Endothelial cell of umbilical vein (primary cell): ENCODE measurements around the gene PLEKHA4. TPM values are rescaled to one million over a fixed set of nuclear protein-coding genes. Genes with fewer than 3 reads are reported as not detected.
A peak's percentile ranks its signal among the peaks of the same experiment; 100 is the strongest.

ENCODE experiments used
- BruUV-seq: library from RNA; stranded (reverse); fragments of 400-500 nt; replicated peaks from 2 replicates; lab custom pipeline; 2021; lab: Mats Ljungman, UMichigan
- CTCF ChIA-PET: fragments of 300-600, 350-600 bp; sonication (Branson Sonifier 250); formaldehyde crosslinking; loops from one replicate; lab custom pipeline; 2021; ENCODE audit warnings: antibody characterized with exemption, inconsistent platforms; lab: Charles Lee
- POLR2A ChIA-PET: fragments of 300-600, 350-600 bp; sonication (Branson Sonifier 250); formaldehyde crosslinking; loops from one replicate; lab custom pipeline; 2021; ENCODE audit warnings: antibody characterized with exemption, inconsistent platforms; lab: Charles Lee
- DNase-seq: peaks from one replicate; pipeline ENCODE4 v3.0.0-alpha.2; 2011; ENCODE audit warnings: low read depth, low spot score
- FAIRE-seq: peaks from 2 replicates; lab custom pipeline; 2011; peaks lifted over from hg19 to GRCh38; lab: Jason Lieb, UNC
- H2AFZ ChIP-seq: 2 replicates; pipeline ENCODE4 v1.6.0; 2012; ENCODE audit warnings: low read depth, low read length, control low read depth, inconsistent platforms
- H3K27ac ChIP-seq: 2 replicates; pipeline ENCODE4 v1.5.1; 2011; ENCODE audit warnings: low read depth, mild to moderate bottlenecking, control low read depth, low read length, moderate library complexity; ENCODE audit not compliant: insufficient read depth
- H3K27me3 ChIP-seq, 2 experiments: 2 replicates each; pipeline versions ENCODE4 v1.6.0 to v1.6.1; 2011; ENCODE audit warnings: low read length in 2 of 2, mixed read lengths in 1 of 2; ENCODE audit not compliant: control insufficient read depth in 2 of 2, insufficient read depth in 2 of 2
- H3K36me3 ChIP-seq, 2 experiments: 2 replicates in 1 of 2; 3 replicates in 1 of 2; pipeline ENCODE4 v1.5.1; 2011; ENCODE audit warnings: low read length in 2 of 2, mild to moderate bottlenecking in 1 of 2, moderate library complexity in 1 of 2; ENCODE audit not compliant: control insufficient read depth in 2 of 2, insufficient read depth in 2 of 2; ENCODE audit errors: extremely low read depth in 1 of 2
- H3K4me1 ChIP-seq: 3 replicates; pipeline ENCODE4 v1.5.1; 2011; ENCODE audit warnings: mild to moderate bottlenecking, low read length; ENCODE audit not compliant: control insufficient read depth, insufficient read depth; ENCODE audit errors: extremely low read depth
- H3K4me2 ChIP-seq: 2 replicates; pipeline ENCODE4 v1.6.1; 2011; ENCODE audit warnings: low read length, control low read depth, mixed read lengths; ENCODE audit not compliant: insufficient read depth
- H3K4me3 ChIP-seq, 3 experiments: fragments of 200-600 bp in 1 of 3; sonication (generic), shearing (Covaris generic) in 1 of 3; replicated peaks in 1 of 3; 2 replicates each; pipeline ENCODE4 v1.5.1; 2011 to 2016; ENCODE audit warnings: control low read depth in 3 of 3, low read length in 3 of 3, mild to moderate bottlenecking in 2 of 3, inconsistent platforms in 1 of 3, low read depth in 1 of 3, moderate library complexity in 1 of 3; ENCODE audit not compliant: insufficient read depth in 1 of 3
- H3K79me2 ChIP-seq: 2 replicates; pipeline ENCODE4 v1.6.0; 2012; ENCODE audit warnings: low read length, inconsistent platforms; ENCODE audit not compliant: control insufficient read depth, insufficient read depth
- H3K9ac ChIP-seq: replicated peaks from 2 replicates; pipeline ENCODE3; 2011; ENCODE audit warnings: low read length, control low read depth; ENCODE audit not compliant: insufficient read depth; ENCODE audit errors: extremely low read depth
- H3K9me1 ChIP-seq: replicated peaks from 3 replicates; pipeline ENCODE4 v1.6.0; 2011; ENCODE audit warnings: mild to moderate bottlenecking, low read length; ENCODE audit not compliant: control insufficient read depth, insufficient read depth; ENCODE audit errors: extremely low read depth
- H3K9me3 ChIP-seq: replicated peaks from 2 replicates; pipeline ENCODE4 v1.5.1; 2012; ENCODE audit warnings: low read length, inconsistent platforms; ENCODE audit not compliant: control insufficient read depth, insufficient read depth
- H4K20me1 ChIP-seq: replicated peaks from 2 replicates; pipeline ENCODE3; 2011; ENCODE audit warnings: mild to moderate bottlenecking, low read length; ENCODE audit not compliant: control insufficient read depth, insufficient read depth; ENCODE audit errors: extremely low read depth
- CTCF ChIP-seq, 2 donors: IDR thresholded peaks; 1 replicate in 1 of 2; 2 replicates in 1 of 2; pipeline ENCODE4 v1.5.1; 2011; ENCODE audit warnings: low read length in 2 of 2, mild to moderate bottlenecking in 2 of 2, moderate library complexity in 2 of 2, control low read depth in 1 of 2, inconsistent platforms in 1 of 2, low read depth in 1 of 2; ENCODE audit not compliant: insufficient read depth in 1 of 2; ENCODE audit errors: extremely low read depth in 1 of 2
- EZH2 ChIP-seq: IDR thresholded peaks from 2 replicates; pipeline ENCODE4 v1.6.1; 2012; ENCODE audit warnings: borderline replicate concordance, low read depth, mild to moderate bottlenecking, moderate library complexity, low read length, inconsistent platforms; ENCODE audit not compliant: severe bottlenecking
- FOS ChIP-seq: IDR thresholded peaks from 2 replicates; pipeline ENCODE4 v1.6.1; 2011; ENCODE audit warnings: mild to moderate bottlenecking, low read length, moderate library complexity, borderline replicate concordance; ENCODE audit not compliant: insufficient read depth
- GATA2 ChIP-seq: IDR thresholded peaks from 2 replicates; pipeline ENCODE4 v1.7.0; 2011; ENCODE audit warnings: low read depth, mild to moderate bottlenecking, moderate library complexity, mixed read lengths, low read length; ENCODE audit not compliant: insufficient read length, insufficient read depth
- JUN ChIP-seq: IDR thresholded peaks from 2 replicates; pipeline ENCODE4 v1.6.1; 2011; ENCODE audit warnings: borderline replicate concordance, low read depth; ENCODE audit not compliant: insufficient read length, insufficient read depth
- MAX ChIP-seq: IDR thresholded peaks from 2 replicates; pipeline ENCODE4 v1.6.1; 2011; ENCODE audit not compliant: insufficient read depth, insufficient read length
- MYC ChIP-seq: IDR thresholded peaks from one replicate; pipeline ENCODE4 v1.6.1; 2011; ENCODE audit warnings: mild to moderate bottlenecking, low read depth, low read length
- POLR2A ChIP-seq: IDR thresholded peaks from 2 replicates; pipeline ENCODE4 v1.6.1; 2012; ENCODE audit warnings: low read depth, mild to moderate bottlenecking, control low read depth, low read length
- POLR2AphosphoS5 ChIP-seq: IDR thresholded peaks from 2 replicates; pipeline ENCODE4 v1.6.1; 2012; ENCODE audit warnings: low read depth, mild to moderate bottlenecking, control low read depth, low read length, moderate library complexity; ENCODE audit not compliant: insufficient read depth
- dilution Hi-C: fragments of 300-500 bp; cut with MboI; formaldehyde crosslinking; loops from one replicate; pipeline ENCODE4 v1.15.0; 2019; ENCODE audit warnings: low sequenced_read_pairs; ENCODE audit not compliant: extremely low pct_ligation_motif_present
- intact Hi-C: fragments of 100-400 bp; cut with micrococcal nuclease; formaldehyde crosslinking; loops from one replicate; pipeline ENCODE4 v1.10.0; 2022
- polyA plus RNA-seq, 4 experiments: library from polyadenylated mRNA; depleted of rRNA in 3 of 4; stranded (reverse) in 3 of 4; unstranded in 1 of 4; fragments of >200 nt; gene quantifications; 2 replicates each; pipeline versions ENCODE4 v1.2.1 to v1.2.3, GENCODE V29; 2011 to 2012; ENCODE audit warnings: missing spikeins in 1 of 4
- total RNA-seq: library from RNA; stranded (reverse); gene quantifications from 2 replicates; pipeline ENCODE4 v1.2.3, GENCODE V29; 2021

PLEKHA4 gene
- total and polyA plus RNA-seq, 2 donors (not counting 3 experiments of a cell fraction or from before 2014, with no cell fraction given), result 4.5 to 10.1 TPM

- no peak overlapping the region for H3K4me2 ChIP-seq
- H3K36me3 ChIP-seq, result peaks cover 0 to 4% of the 10 kb centered on the region in 2 experiments
- no peak overlapping the region for H2AFZ ChIP-seq
- dilution Hi-C loops (no loop called here), intact Hi-C loops (no loop called here)
- no peak overlapping the region for H3K4me3 ChIP-seq
- no peak overlapping the region for H3K27ac ChIP-seq
- no peaks in the 10 kb centered on the region for H3K9me1 ChIP-seq
- H3K9me3 ChIP-seq, result no peaks in the 10 kb centered on the region
- POLR2A ChIA-PET, result no interaction called here
- H3K4me1 ChIP-seq, result peaks cover 5% of the 10 kb centered on the region
- no TSS peak for BruUV-seq
- no peaks in the 10 kb centered on the region for H3K79me2 ChIP-seq
- H3K27me3 ChIP-seq, result no peaks in the 10 kb centered on the region
- CTCF ChIA-PET, result interaction anchor here (1.1 to 10.5 kb wide), 10 partner anchors 11 to 196 kb away, joined by 3 to 427 read pairs (median 14); partner anchors contain the start of gene CA11
- H3K9ac ChIP-seq, result no peak overlapping the region
- no peak for DNase-seq
- H4K20me1 ChIP-seq, result no peaks in the 10 kb centered on the region
- TF ChIP-seq GATA2 (no peak), JUN (no peak)
- FAIRE-seq, result no peak
These were observed 27.4 kb downstream of the PLEKHA4 start for GRCh38 chr19:48841047-48841446.

GRCh38 chr19:48837687-48838086 lies 30.7 kb downstream of the PLEKHA4 start:
- no peaks in the 10 kb centered on the region for H3K27me3 ChIP-seq
- H3K9ac ChIP-seq, result no peak overlapping the region
- H2AFZ ChIP-seq, result no peak overlapping the region
- CTCF ChIA-PET, result interaction anchor here (0.6 to 2.6 kb wide), 8 partner anchors 10 to 192 kb away, joined by 3 to 108 read pairs (median 16); partner anchors contain the start of genes CA11, GYS1 and RUVBL2
- no peak overlapping the region for H3K4me2 ChIP-seq
- H3K79me2 ChIP-seq, result no peaks in the 10 kb centered on the region
- no peaks in the 10 kb centered on the region for H4K20me1 ChIP-seq
- POLR2A ChIA-PET, result interaction anchor here (0.6 to 2.0 kb wide), 2 partner anchors 33 to 35 kb away, joined by 4 to 9 read pairs; partner anchors contain the start of gene PPP1R15A
- intact Hi-C loops, result loop anchor here (1.0 to 5.0 kb wide), 2 partner anchors 35 to 100 kb away; partner anchors contain the start of gene PPP1R15A
- no peaks in the 10 kb centered on the region for H3K36me3 ChIP-seq
- no peak overlapping the region for H3K27ac ChIP-seq
- no peak for DNase-seq
- no peaks in the 10 kb centered on the region for H3K9me3 ChIP-seq
- H3K9me1 ChIP-seq, result no peaks in the 10 kb centered on the region
- peaks cover 5% of the 10 kb centered on the region for H3K4me1 ChIP-seq
- dilution Hi-C loops, result no loop called here
- TF ChIP-seq JUN (no peak), EZH2 (no peak), POLR2A (no peak), CTCF (IDR thresholded peaks at IDR 0.05; ENCODE audit: extremely low read depth in 1 of 2, insufficient read depth in 1 of 2, low read depth in 1 of 2, low read length in 2 of 2) (no peak), FOS (no peak), POLR2AphosphoS5 (no peak), MAX (no peak), MYC (no peak), GATA2 (no peak)
- no TSS peak for BruUV-seq
- peak overlapping the region in 2 of 3 experiments; percentile 57 to 61 for H3K4me3 ChIP-seq
- no peak for FAIRE-seq
